Measurements from ENCODE around the gene SLC49A4. TPM values are rescaled to one million over a fixed set of nuclear protein-coding genes. Genes with fewer than 3 reads are reported as not detected.

The SLC49A4 gene
- total RNA-seq, 1 experiment from 2014 or later = 11.3 TPM

DNA sequence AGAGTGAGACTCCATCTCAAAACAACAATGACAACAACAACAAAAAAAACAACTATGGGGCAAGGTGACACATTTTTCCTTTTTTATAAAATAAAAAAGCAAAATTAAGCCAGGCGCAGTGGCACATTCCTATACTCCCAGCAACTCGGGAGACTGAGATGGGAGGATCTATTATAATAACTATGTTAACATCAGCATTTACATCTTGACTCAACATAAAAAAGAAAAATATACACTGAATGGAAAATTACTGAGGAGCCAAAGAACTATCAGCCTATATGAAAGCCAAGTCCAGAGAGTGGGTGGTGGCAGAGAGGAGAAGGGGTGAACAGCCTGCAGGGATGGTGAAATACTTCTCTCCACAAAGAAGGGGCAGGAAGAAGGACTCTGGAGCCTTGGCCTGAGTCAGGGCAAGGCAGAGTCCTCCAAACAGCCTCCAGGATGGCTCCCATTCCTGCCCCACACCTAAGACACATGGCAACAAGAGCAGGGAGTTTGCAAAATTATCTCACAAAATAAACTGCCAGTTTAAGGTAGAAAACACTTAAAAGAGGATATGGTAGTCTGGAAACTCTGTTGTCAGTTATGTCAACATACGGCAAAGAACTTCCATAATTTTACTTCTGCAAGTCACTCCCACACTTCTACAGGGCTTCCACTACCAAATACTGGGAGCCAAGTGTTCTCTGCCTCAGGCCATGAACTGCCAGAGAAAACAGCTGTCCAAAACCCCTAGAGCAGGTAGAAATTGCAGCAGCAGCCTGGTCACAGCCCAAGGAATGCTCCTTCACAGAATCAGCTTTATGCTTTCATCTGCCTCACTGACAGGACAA lies 27.1 kb upstream of the SLC49A4 start:
- Histone ChIP-seq H3K9me3 (ENCODE audit: control insufficient read depth in 1 of 2, insufficient read depth in 1 of 2, low read depth in 1 of 2, low read length in 2 of 2) (no peaks in the 10 kb centered on the region), H3K4me3 (replicated peaks in 1 of 2; ENCODE audit: low read depth in 1 of 2, low read length in 2 of 2) (no peak overlapping the region), H3K9me2 (ENCODE audit: insufficient read depth) (no peaks in the 10 kb centered on the region), H3K4me2 (ENCODE audit: low read length) (no peak overlapping the region), H3K27me3 (ENCODE audit: insufficient read depth, low read length) (no peaks in the 10 kb centered on the region), H3K27ac (ENCODE audit: low read depth, low read length) (no peak overlapping the region), H2AFZ (ENCODE audit: low read depth, low read length, poor library complexity, severe bottlenecking) (no peak overlapping the region), H3K4me1 (ENCODE audit: control insufficient read depth in 1 of 2, insufficient read depth in 2 of 2, low read length in 2 of 2) (no peaks in the 10 kb centered on the region), H4K20me1 (ENCODE audit: insufficient read depth) (no peaks in the 10 kb centered on the region), H3K36me3 (ENCODE audit: control insufficient read depth in 1 of 2, insufficient read depth in 2 of 2, low read length in 2 of 2) (no peaks in the 10 kb centered on the region), H3K79me2 (ENCODE audit: insufficient read depth, low read length) (no peaks in the 10 kb centered on the region), H3K9ac (ENCODE audit: low read length) (no peak overlapping the region)
- BruUV-seq (replicated peaks) = no TSS peak
- POLR2A ChIA-PET = no interaction called here
- ATAC-seq (no peak), DNase-seq (ENCODE audit: low read depth, low spot score) (no peak)
- CTCF ChIA-PET = no interaction called here
- RAD21 ChIA-PET (ENCODE audit: low non-redundant PET in 1 of 2, low total read pairs in 2 of 2, uncharacterized antibody in 2 of 2, unreplicated experiment in 2 of 2) = no interaction called here
- TF ChIP-seq CEBPB (IDR thresholded peaks at IDR 0.05; ENCODE audit: low read depth) (no peak), ZNF274 (IDR thresholded peaks at IDR 0.05; ENCODE audit: low read depth, low read length) (no peak), POLR2AphosphoS5 (IDR thresholded peaks at IDR 0.05; ENCODE audit: low read depth, low read length) (no peak), ZFX (IDR thresholded peaks at IDR 0.05) (no peak), CBX3 (IDR thresholded peaks at IDR 0.05; ENCODE audit: low read depth) (no peak), YY1 (IDR thresholded peaks at IDR 0.05; ENCODE audit: extremely low read depth, insufficient replicate concordance, low read depth, low read length) (no peak)
- TF ChIP-seq, protein P1, sequence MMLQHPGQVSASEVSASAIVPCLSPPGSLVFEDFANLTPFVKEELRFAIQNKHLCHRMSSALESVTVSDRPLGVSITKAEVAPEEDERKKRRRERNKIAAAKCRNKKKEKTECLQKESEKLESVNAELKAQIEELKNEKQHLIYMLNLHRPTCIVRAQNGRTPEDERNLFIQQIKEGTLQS (IDR thresholded peaks at IDR 0.05) = no peak
- TF ChIP-seq, protein P2, sequence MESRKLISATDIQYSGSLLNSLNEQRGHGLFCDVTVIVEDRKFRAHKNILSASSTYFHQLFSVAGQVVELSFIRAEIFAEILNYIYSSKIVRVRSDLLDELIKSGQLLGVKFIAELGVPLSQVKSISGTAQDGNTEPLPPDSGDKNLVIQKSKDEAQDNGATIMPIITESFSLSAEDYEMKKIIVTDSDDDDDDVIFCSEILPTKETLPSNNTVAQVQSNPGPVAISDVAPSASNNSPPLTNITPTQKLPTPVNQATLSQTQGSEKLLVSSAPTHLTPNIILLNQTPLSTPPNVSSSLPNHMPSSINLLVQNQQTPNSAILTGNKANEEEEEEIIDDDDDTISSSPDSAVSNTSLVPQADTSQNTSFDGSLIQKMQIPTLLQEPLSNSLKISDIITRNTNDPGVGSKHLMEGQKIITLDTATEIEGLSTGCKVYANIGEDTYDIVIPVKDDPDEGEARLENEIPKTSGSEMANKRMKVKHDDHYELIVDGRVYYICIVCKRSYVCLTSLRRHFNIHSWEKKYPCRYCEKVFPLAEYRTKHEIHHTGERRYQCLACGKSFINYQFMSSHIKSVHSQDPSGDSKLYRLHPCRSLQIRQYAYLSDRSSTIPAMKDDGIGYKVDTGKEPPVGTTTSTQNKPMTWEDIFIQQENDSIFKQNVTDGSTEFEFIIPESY (IDR thresholded peaks at IDR 0.05; ENCODE audit: extremely low read depth, insufficient replicate concordance, low read length) = no peak
- intact Hi-C loops (cut with micrococcal nuclease) = no loop called here
